HG03571 (cell line): ENCODE results near the gene CSNK1G1.
A peak's percentile ranks its signal among the peaks of the same experiment; 100 is the strongest.
"Not testable (repeated sequence)": the region's sequence is repeated elsewhere in the genome, so short reads cannot be mapped to it uniquely, and the experiment has no call there.

Source experiments
- ATAC-seq: cut with Tn5 transposase; IDR thresholded peaks from one replicate; pipeline ENCODE4 v1.9.1; 2021; ENCODE audit not compliant: unreplicated experiment

Gene CSNK1G1

DNA sequence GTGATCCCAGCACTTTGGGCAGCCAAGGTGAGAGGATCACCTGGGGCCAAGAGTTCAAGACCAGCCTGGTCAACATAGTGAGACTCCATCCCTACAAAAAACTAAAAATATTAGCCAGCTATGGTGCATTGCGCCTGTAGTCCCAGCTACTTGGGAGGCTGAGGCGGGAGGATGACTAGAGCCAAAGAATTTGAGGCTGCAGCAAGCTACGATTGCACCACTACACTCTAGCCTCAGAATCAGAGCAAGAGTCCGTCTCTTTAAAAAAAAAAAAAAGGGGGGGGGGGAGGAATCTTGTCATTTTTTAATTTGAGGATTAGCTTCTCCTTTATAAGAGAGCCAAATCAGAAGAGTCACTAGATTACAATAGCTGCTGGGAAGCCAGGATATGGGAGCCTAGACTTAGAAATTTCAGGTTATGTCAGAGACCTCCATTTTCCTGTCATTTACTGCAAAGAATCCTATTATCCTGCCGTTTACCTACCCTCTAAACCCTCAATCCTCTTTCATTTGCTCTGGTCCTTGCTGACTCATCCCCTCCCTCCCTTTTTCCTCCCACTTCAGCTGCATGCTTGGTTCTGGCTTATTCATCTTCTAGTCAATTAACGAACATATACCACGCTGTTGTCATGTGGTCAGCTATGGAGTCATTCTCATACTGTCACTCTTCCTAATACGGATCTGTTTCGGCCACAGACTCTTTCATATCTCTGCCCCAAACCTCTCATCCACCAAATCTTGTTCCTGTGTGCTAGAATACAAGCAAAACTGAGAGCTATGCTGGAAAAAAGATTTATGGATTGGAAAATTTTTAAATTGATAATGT, 109.4 kb downstream of the CSNK1G1 start:
- ATAC-seq = peak; percentile 58

DNA sequence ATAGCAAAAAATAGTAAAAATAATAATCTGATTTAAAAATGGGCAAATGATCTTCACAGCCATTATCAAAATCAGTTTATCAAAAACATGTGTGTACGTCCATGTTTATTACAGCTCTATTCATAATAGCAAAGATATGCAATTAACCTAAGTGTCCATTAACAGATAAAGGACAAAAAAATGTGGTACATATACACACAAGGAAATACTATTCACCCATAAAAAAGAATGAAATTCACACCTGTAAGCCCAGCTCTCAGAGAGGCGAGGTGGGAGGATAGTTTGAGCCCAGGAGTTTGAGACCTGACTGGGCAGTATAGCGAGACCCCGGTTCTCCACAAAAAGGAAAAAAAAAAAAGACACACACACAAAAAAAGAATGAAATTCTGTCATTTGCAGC, 110.6 kb downstream of the CSNK1G1 start:
- no peak for ATAC-seq

DNA sequence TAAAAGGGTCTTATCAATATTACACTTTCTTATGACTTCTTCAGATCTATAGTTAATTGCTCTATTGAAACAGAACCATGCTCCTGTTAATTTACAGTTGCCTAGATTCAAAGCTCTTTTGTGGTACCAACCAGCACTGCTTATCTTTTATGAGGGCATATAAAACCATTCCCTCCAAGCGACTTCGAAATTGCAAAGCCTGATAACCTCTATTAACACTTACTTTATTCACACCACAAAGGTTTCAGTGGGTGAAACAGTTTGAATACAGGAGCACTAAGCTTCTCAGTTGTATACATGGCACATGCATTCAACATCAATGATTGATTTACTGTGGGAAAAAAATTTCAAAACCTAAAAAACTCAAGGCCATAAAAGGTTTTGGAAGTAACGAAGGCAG, 118.3 kb downstream of the CSNK1G1 start:
- no peak for ATAC-seq

DNA sequence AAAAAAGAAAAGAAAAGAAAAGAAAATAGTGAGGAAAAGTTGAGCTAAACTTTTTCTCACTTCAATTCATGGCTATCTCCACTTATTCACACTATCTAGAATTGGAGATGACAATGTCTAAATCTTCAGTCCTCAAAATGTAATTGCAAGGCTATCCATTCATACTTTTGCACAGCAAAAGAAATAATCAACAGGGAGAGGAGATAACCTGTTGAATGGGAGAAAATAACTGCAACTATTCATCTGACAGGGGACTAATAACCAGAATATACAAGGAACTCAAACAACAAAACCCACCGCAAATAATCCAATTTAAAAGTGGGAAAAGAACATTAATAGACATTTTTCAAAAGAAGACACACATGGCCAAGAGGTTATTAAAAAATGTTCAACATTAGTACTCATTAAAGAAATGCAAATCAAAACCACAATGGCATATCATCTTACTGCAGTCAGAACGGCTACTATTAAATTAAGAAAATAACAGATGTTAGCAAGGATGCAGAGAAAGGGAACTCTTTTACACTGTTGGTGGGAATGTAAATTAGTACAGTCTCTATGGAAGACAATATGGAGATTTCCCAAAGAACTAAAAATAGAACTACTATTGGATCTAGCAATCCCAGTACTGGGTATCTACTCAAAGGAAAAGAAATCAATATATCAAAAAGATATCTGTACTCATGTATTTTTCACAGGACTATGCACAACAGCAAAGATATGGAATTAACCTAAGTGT, 119.6 kb downstream of the CSNK1G1 start:
- ATAC-seq = no peak

DNA sequence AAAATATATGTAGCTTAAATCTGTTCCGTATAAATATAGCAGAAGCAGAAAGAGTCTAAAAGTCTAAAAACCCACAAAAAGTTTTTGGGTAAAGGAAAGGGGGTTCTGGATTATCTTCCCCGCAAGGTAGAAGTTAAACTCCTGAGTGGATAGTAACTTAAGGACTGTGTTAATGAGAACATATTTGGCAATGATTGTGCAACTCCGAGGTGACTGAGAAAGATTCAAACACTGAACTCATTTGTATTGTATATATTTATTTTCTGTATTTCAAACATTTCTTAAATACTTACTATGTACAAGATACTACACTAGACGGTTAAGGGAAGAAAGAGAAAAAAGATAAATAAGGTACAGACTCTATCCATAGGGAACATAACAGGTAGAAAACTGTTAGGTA, 120.4 kb downstream of the CSNK1G1 start:
- ATAC-seq = no peak

DNA sequence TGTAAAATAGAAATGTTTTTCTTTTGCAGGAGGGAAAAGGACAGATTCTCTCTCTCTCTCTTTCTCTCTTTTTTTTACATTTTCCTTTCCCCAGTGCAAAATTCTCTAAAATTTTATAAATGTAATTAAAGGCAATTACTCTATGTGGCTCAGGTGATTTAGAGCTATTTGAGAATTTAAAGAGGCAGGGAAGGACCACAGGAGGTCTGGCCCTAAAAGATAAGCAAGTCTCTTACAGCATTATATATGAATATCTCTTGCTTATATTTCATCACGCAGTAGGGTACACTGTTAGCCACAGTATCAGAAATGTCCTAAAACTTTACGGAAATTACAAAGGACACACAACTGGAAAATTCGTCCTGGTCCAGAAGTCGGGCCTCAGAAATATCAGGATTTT, 122.7 kb downstream of the CSNK1G1 start:
- no peak for ATAC-seq

DNA sequence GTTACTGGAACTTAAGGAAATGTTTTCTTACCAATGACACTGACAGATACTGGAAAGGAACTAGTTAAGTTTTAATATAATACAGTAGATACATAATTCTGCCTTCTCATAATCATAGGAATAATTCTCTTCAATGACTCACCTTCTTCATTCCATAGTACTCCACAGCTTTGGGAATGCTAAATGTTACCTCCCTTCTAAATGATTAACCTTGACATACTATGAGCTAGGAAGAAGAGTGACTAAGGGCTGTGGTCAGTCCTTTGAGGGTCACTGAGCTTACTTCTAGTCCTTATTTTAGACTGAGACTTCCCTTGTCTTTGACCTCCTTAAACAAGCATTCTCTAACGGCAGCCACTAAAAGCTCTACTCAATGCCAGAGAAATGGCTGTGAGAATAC, 123.6 kb downstream of the CSNK1G1 start:
- ATAC-seq = no peak

DNA sequence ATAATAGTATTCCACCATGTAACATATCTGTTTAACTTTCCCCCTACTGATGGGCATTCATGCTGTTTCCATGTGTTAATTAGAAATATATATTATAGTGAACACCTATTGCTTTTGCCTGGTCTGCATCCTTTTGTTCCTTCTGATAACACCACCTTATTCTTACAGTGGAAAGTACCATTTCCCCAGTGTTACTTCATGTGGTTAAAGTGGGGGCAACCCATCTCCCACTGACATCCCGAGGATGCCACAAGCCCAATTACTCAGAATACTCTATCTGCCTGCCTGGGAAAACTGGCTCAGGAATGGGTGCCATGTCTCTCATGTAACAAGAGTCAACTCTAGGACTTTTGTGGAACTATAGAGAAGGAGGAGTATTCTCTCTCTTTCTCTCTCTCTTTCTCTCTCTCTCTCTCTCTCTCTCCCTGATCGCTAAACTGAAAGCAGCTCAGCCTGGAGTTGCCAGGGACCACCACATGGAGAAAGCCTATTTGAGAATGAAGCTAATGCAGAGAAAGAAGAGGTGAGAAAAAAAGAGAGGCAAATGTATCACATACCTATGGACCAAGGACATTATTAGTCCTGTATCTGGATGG, 126.7 kb downstream of the CSNK1G1 start:
- ATAC-seq = no peak

DNA sequence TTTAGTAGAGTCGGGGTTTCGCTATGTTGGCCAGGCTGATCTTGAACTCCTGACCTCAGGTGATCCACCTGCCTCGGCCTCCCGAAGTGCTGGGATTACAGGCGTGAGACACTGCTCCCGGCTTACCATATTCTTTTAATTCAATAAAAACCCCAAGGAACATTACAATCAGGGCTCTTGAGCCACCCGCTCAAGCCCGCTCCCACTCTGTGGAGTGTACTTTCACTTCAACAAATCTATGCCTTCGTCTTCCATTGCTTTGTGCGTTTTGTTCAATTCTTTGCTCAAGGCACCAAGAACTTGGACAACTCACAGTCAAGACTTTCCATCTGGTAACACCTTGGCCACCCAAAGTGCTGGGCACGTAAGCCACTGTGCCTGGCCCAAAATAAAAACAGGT, 130.2 kb downstream of the CSNK1G1 start:
- ATAC-seq = no peak

DNA sequence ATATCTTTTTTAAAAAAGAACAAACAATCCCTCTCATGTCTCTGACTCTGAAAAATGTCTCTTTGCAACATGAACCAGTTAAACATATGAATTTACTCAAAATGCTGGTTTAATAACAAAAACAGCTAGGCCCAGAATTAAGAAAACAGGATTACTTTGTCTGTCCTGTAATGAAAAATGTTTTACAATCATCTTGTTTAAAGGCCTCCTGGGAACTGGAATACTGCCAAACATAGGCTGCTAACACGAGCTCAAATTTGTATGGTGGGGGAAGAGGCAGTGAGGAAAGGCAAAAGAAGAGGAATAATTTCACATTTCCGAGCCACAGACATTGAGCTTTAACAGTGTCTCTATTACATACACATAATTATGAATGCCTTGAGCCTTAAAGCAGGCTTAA, 131.5 kb downstream of the CSNK1G1 start:
- no peak for ATAC-seq

DNA sequence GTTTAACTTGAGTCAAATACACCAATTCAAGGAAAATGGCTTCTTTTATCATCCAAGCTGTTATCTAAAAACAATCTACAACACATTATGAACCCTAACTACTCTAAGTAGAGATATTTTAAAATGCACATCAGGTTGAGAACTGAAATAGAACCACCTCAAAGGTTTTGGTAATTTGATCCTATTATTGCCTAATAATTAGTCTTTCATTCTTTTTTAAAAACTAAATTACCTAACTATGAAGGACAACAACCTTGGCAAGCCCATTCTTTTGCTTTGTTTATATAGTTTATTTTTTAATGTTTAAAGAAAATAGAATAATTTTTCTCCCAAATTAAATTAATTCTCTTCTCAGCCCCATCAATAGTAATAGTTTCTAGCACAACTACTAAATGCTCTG, 132.1 kb downstream of the CSNK1G1 start:
- ATAC-seq = no peak

DNA sequence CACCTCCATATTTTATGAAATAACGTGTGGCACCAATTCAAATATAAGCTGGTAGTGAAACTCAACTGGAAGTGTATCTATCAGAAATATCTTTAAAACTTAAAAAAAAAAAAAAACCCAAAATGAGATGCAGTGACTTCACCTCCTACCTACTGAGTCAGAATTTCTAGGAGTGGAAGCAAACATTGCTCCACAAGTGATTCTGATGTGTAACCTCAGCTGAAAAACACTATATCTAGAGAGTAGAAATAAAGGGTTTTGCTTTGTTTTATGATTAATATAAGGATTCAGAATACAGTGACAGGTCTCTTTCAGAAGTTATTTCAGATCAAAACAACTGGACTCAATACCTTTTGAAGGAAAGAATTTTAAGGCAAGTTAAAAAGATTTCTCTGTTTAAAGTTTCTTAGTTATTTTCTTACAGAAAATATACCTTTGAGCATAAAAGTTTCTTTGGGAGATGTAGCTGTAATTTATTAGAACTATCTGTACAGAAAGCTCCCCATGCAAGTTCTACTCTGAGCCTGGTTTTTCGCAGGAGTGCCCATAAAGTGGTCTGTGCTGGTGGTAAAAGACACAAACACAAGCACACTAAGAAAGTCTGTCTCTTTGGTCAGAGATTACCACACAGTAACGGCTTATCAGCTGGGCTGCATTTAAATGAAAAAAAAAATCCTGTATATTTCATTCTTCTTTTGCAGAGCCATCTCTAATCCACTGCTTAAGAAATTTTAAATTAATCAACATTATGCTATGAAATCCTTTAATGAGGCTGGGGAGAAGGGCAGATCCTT, 133.2 kb downstream of the CSNK1G1 start:
- no peak for ATAC-seq

DNA sequence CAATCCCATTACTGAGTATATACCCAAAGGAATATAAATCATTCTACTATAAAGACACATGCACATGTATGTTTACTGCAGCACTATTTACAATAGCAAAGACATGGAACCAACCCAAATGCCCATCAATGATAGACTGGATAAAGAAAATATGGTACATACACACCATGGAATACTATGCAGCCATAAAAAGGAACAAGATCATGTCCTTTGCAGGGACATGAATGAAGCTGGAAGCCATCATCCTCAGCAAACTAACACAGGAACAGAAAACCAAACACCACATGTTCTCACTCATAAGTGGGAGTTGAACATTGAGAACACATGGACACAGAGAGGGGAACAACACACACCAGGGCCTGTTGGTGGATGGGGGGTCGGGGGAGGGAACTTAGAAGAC, 134.1 kb downstream of the CSNK1G1 start:
- not testable (repeated sequence) for ATAC-seq

DNA sequence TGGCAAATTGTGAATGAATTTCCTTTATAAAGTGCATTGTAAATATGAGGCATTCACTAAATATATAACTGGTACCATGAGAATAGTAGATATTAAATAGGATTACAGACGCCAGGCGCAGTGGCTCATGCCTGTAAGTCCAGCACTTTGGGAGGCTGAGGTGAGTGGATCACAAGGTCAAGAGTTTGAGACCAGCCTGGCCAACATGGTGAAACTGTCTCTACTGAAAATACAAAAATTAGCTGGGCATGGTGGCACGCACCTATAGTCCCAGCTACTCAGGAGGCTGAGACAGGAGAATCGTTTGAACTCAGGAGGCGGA, 138.6 kb downstream of the CSNK1G1 start:
- ATAC-seq = not testable (repeated sequence)

DNA sequence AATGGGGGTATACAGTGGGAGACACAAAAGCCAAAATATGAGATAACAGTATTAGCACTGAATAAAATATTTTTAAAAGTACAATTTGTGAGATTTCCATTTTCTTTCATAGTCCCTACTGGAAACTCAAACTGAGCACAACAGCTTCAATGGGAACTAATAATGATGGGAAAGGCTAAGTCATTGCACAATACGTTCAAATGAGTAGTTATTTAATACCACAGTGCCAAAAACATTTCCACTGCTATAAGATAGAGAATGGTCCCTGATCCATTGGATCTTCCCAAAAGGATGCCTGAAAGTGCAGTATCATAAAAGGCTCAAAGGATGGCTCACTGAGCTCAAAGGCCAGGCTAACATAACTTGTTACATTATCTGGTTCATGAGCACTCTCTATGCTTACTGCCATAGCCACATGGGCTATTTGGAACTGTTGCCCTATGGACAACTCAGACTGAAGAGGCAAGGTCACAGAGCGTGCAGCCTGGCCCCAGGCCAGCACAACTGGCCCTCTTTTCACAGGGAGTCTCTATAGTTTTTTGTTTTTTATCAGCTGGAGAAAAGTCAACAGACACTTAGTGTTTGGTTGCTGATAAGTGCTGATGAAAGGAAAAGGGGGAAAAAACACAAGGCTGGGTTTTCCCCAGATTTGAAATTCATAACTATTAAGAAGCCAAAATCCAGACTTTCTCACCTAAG, 139.1 kb downstream of the CSNK1G1 start:
- ATAC-seq = no peak

DNA sequence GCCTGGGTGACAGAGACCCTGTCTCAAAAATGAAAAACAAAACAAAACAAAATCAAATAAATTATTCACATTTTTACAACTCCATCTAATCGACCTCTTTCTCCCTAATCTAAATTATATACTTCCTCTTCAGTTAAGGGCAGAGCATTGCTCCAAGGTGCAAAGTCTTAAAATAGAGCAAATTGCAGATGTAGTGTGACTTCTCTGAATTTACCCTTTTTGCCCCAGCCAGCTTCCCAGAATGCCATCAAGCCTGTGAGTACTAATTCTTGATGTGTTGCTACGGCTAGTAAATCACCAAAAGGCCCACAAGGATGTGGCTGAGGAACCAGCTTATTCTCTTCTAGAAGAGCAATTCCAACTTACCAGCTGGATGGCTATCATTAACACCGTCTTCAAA, 139.8 kb downstream of the CSNK1G1 start:
- no peak for ATAC-seq

DNA sequence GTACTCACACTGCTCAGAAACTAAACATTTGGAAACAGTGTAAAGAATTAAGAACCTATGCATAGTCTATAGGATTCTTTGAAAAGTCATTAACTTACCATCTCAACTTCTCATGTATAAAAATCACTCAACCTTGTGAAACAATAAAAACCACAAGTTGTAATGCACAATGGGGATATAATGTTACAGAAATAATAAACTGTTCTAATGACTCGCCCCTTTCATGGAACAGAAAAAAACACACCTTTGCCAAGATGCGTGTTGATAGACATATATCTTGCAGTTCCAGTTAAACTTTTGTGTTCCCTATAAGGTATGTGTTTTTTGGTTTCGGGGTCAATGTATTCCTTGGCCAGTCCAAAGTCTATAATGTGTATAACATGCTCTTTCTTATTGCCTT, 142.3 kb downstream of the CSNK1G1 start:
- ATAC-seq = no peak

DNA sequence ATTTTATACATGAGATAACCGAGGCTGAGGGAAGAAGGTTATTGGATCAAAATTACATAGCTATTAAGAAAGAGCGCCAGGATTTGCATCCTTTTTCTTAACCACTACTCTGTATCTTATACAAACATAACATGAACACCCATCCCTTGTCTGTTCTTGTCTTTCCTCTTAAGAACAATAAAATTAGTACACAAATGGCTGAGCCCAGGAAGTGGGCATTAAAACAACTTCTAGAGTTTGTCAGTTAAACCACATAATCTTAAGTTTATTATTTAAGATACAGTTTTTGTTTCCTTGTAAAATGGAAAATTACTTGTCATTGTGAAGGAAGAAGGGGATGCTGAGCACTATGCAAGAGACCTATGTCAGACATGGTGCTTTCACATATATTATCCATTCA, 144.3 kb downstream of the CSNK1G1 start:
- ATAC-seq = no peak

DNA sequence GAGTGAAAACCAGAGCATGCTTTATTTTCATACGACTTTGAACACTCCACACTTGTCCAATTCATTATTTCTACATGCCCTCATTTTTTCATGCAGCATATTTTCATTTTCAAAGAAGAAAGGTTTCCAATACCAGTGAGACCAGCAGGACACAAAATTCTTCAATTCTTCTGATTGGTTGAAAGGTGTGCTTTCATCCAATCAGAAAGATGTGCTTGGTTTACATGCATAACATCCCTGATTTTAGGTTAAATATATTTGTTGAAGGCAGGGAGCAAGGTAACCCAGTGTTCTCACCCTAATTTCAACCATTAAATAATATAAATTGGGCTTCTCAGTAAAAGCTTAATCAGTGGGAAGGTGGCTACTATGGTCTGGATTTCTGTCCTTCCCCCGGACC, 145.6 kb downstream of the CSNK1G1 start:
- ATAC-seq = no peak

DNA sequence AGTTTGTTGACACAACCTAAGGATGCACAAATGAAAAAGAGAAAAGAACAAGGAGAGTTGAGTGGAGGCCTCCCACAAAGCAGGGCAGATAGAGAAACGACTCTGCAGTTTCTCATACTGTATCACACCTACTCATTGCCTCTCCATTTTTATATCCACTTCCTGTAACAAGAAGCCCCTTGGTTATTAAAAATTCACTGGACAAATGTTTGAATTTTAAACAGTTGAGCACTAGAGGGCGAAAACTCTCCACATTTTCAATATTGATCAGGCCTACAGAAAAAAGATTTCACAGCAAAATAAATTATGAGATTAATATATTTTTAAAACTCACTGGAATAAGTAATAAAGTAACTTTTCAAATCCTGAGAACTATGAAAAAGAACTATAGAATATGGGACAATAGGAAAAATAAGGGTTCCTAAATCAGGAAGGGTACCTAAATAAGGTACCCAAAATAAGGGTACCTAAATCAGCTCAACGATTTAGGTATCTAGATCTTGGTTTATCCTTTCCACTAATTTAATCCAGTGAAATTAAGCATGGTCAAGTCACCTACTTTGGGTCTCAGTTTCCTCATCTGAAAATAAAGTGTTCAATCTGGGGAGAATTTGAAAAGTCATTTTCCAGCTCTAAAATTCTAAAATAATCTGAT, 146.2 kb downstream of the CSNK1G1 start:
- ATAC-seq = no peak
